ENCODE results near the gene ANKFY1. TPM values are rescaled to one million over a fixed set of nuclear protein-coding genes. Genes with fewer than 3 reads are reported as not detected.

The ANKFY1 gene
- total RNA-seq, 1 experiment from 2014 or later = 38.9 TPM

DNA sequence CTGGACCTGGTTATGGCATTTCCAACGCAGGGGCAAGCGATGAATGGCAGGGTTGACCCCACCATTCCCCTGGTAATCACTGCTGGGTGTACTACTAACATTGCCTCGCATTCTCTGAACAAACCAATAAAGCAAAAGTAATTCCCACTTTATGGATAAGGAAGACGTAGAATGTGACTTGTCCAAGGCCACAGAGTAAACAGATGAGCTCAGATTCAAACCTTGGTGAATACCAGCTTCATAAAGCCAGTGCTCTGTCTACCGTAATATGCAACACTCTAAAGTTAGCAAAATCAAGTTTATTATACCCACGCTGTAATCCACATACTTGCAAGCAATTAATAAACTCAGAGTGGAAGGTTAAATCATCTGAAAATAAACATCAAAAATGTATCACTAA lies 59.6 kb downstream of the ANKFY1 start:
- Histone ChIP-seq H3K4me2 (ENCODE audit: low read length) (no peak overlapping the region), H2AFZ (ENCODE audit: low read depth, low read length, poor library complexity, severe bottlenecking) (no peak overlapping the region), H3K9me2 (ENCODE audit: insufficient read depth) (no peaks in the 10 kb centered on the region), H3K4me1 (ENCODE audit: control insufficient read depth in 1 of 2, insufficient read depth in 2 of 2, low read length in 2 of 2) (no peaks in the 10 kb centered on the region), H3K27ac (ENCODE audit: low read depth, low read length) (no peak overlapping the region), H3K36me3 (ENCODE audit: control insufficient read depth in 1 of 2, insufficient read depth in 2 of 2, low read length in 2 of 2) (peaks cover 5 to 15% of the 10 kb centered on the region in 2 experiments; a peak in 3 of 4 replicates), H3K9me3 (ENCODE audit: control insufficient read depth in 1 of 2, insufficient read depth in 1 of 2, low read depth in 1 of 2, low read length in 2 of 2) (no peaks in the 10 kb centered on the region), H3K4me3 (replicated peaks in 1 of 2; ENCODE audit: low read depth in 1 of 2, low read length in 2 of 2) (no peak overlapping the region), H3K79me2 (ENCODE audit: insufficient read depth, low read length) (no peaks in the 10 kb centered on the region), H3K9ac (ENCODE audit: low read length) (no peak overlapping the region), H3K27me3 (ENCODE audit: insufficient read depth, low read length) (no peaks in the 10 kb centered on the region), H4K20me1 (ENCODE audit: insufficient read depth) (no peaks in the 10 kb centered on the region)
- POLR2A ChIA-PET = no interaction called here
- no TSS peak for BruUV-seq (replicated peaks)
- no peak for ATAC-seq
- intact Hi-C loops (cut with micrococcal nuclease) = no loop called here
- RAD21 ChIA-PET (ENCODE audit: low non-redundant PET in 1 of 2, low total read pairs in 2 of 2, uncharacterized antibody in 2 of 2, unreplicated experiment in 2 of 2) = no interaction called here
- CTCF ChIA-PET = no interaction called here
- TF ChIP-seq YY1 (IDR thresholded peaks at IDR 0.05; ENCODE audit: extremely low read depth, insufficient replicate concordance, low read depth, low read length) (no peak), SP1 (IDR thresholded peaks at IDR 0.05; ENCODE audit: low read depth) (no peak), MAX (IDR thresholded peaks at IDR 0.05) (no peak)
- DNase-seq (ENCODE audit: low read depth, low spot score) = no peak

GRCh38 chr17:4201226-4201625 lies 62.6 kb downstream of the ANKFY1 start:
- ChIA-PET RAD21 (ENCODE audit: low non-redundant PET in 1 of 2, low total read pairs in 2 of 2, uncharacterized antibody in 2 of 2, unreplicated experiment in 2 of 2) (no interaction called here), CTCF (interaction anchor here (1.8 to 2.6 kb wide), 3 partner anchors 11 to 14 kb away, joined by 6 to 29 read pairs (median 11); no protein-coding TSS in a partner anchor), POLR2A (no interaction called here)
- Histone ChIP-seq H4K20me1 (ENCODE audit: insufficient read depth) (no peaks in the 10 kb centered on the region), H3K27ac (ENCODE audit: low read depth, low read length) (no peak overlapping the region), H3K9ac (ENCODE audit: low read length) (no peak overlapping the region), H3K36me3 (ENCODE audit: control insufficient read depth in 1 of 2, insufficient read depth in 2 of 2, low read length in 2 of 2) (peaks cover 9% of the 10 kb centered on the region in 2 experiments; a peak in 3 of 4 replicates), H3K79me2 (ENCODE audit: insufficient read depth, low read length) (no peaks in the 10 kb centered on the region), H2AFZ (ENCODE audit: low read depth, low read length, poor library complexity, severe bottlenecking) (no peak overlapping the region), H3K27me3 (ENCODE audit: insufficient read depth, low read length) (no peaks in the 10 kb centered on the region), H3K9me2 (ENCODE audit: insufficient read depth) (no peaks in the 10 kb centered on the region), H3K4me2 (ENCODE audit: low read length) (no peak overlapping the region), H3K4me1 (ENCODE audit: control insufficient read depth in 1 of 2, insufficient read depth in 2 of 2, low read length in 2 of 2) (no peaks in the 10 kb centered on the region), H3K9me3 (ENCODE audit: control insufficient read depth in 1 of 2, insufficient read depth in 1 of 2, low read depth in 1 of 2, low read length in 2 of 2) (no peaks in the 10 kb centered on the region), H3K4me3 (replicated peaks in 1 of 2; ENCODE audit: low read depth in 1 of 2, low read length in 2 of 2) (no peak overlapping the region)
- BruUV-seq (replicated peaks) = no TSS peak
- no peak for ATAC-seq
- TF ChIP-seq ATF3 (IDR thresholded peaks at IDR 0.05) (no peak), POLR2A (IDR thresholded peaks at IDR 0.05; ENCODE audit: borderline replicate concordance, extremely low read depth, insufficient read depth, insufficient read length) (no peak), FOSL1 (IDR thresholded peaks at IDR 0.05; ENCODE audit: low read depth) (no peak), EGR1 (IDR thresholded peaks at IDR 0.05; ENCODE audit: low read depth) (no peak), SRF (IDR thresholded peaks at IDR 0.05; ENCODE audit: low read depth) (no peak), YY1 (IDR thresholded peaks at IDR 0.05; ENCODE audit: extremely low read depth, insufficient replicate concordance, low read depth, low read length) (no peak), SIN3A (IDR thresholded peaks at IDR 0.05; ENCODE audit: low read depth) (no peak), SP1 (IDR thresholded peaks at IDR 0.05; ENCODE audit: low read depth) (no peak), EZH2phosphoT487 (IDR thresholded peaks at IDR 0.05; ENCODE audit: borderline replicate concordance) (no peak), REST (IDR thresholded peaks at IDR 0.05; ENCODE audit: low read depth) (no peak), EZH2 (IDR thresholded peaks at IDR 0.05) (no peak), POLR2AphosphoS5 (IDR thresholded peaks at IDR 0.05; ENCODE audit: low read depth, low read length) (no peak), ZNF274 (IDR thresholded peaks at IDR 0.05; ENCODE audit: low read depth, low read length) (no peak), RAD21 (IDR thresholded peaks at IDR 0.05; ENCODE audit: low read depth) (no peak), TCF7L2 (IDR thresholded peaks at IDR 0.05; ENCODE audit: borderline replicate concordance, extremely low read depth, insufficient read depth, insufficient read length) (no peak), JUND (IDR thresholded peaks at IDR 0.05) (no peak)
- DNase-seq (ENCODE audit: low read depth, low spot score) = no peak
- intact Hi-C loops (cut with micrococcal nuclease) = no loop called here

Data from HCT116 (cell line).